ENCODE measurements around the gene CSNK2A1. TPM values are rescaled to one million over a fixed set of nuclear protein-coding genes. Genes with fewer than 3 reads are reported as not detected.

Gene CSNK2A1
- total and polyA plus RNA-seq, 2 donors (not counting 3 experiments of a cell fraction or from before 2014, with no cell fraction given), result 68.4 to 142 TPM

DNA sequence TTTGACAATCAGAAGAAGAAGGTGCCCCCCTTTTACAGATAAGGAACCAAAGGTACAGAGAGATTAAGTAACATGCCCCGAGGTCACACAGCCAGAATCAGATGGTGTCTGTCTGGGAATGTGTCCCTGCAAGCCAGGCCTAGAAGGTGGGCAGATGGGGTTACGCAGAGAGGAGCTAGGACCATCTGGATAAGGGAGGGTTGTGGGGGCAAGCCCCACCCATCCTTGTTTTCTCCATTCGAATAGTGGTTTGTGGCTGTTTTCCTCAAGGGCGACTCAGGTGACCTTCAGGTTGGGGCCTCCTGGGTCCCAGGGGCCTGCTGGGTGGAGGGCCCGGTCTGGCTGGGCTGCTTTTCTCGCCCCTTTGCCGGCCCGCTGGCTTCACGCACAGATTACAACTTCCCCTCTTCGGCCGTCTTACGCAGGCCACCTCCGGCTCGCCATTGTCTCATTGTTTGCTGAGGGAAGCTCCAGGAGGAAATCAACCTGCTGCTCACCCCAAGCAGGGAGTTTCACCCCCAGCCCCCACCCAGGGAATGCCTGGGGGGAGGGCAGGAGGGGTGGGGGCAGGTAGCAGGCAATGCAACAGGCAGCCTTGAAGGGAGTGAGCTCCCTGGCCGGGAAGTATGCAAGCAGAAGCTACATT is 30.8 kb upstream of the CSNK2A1 start:
- peak; percentile 70 for DNase-seq (ENCODE audit: low read depth, low spot score)
- CTCF ChIA-PET, result interaction anchor here (0.9 to 8.5 kb wide), 5 partner anchors 10 to 93 kb away, joined by 3 to 93 read pairs (median 9); no protein-coding TSS in a partner anchor
- Histone ChIP-seq H3K4me3 (replicated peaks in 1 of 3; ENCODE audit: insufficient read depth in 1 of 3, low read depth in 1 of 3, low read length in 3 of 3) (no peak overlapping the region), H3K9ac (replicated peaks; ENCODE audit: extremely low read depth, insufficient read depth, low read length) (peak overlapping the region; percentile 29), H3K4me2 (ENCODE audit: insufficient read depth, low read length) (peak overlapping the region; percentile 57), H3K27me3 (ENCODE audit: control insufficient read depth in 2 of 2, insufficient read depth in 2 of 2, low read length in 2 of 2) (no peaks in the 10 kb centered on the region), H3K36me3 (ENCODE audit: control insufficient read depth in 2 of 2, extremely low read depth in 1 of 2, insufficient read depth in 2 of 2, low read length in 2 of 2) (no peaks in the 10 kb centered on the region), H3K79me2 (ENCODE audit: control insufficient read depth, insufficient read depth, low read length) (no peaks in the 10 kb centered on the region), H3K27ac (ENCODE audit: insufficient read depth, low read depth, low read length) (peak overlapping the region; percentile 77), H3K9me1 (replicated peaks; ENCODE audit: control insufficient read depth, extremely low read depth, insufficient read depth, low read length) (no peaks in the 10 kb centered on the region), H2AFZ (ENCODE audit: low read depth, low read length) (peak overlapping the region; percentile 53), H4K20me1 (replicated peaks; ENCODE audit: control insufficient read depth, extremely low read depth, insufficient read depth, low read length) (no peaks in the 10 kb centered on the region), H3K9me3 (replicated peaks; ENCODE audit: control insufficient read depth, insufficient read depth, low read length) (no peaks in the 10 kb centered on the region), H3K4me1 (ENCODE audit: control insufficient read depth, extremely low read depth, insufficient read depth, low read length) (peaks cover 58% of the 10 kb centered on the region)
- TF ChIP-seq EZH2 (IDR thresholded peaks at IDR 0.05; ENCODE audit: borderline replicate concordance, low read depth, low read length, severe bottlenecking) (no peak), FOS (IDR thresholded peaks at IDR 0.05; ENCODE audit: borderline replicate concordance, insufficient read depth, low read length) (peak; percentile 9), GATA2 (IDR thresholded peaks at IDR 0.05; ENCODE audit: insufficient read depth, insufficient read length, low read depth, low read length) (no peak)
- dilution Hi-C loops (cut with MboI; ENCODE audit: extremely low pct_ligation_motif_present, low sequenced_read_pairs), result no loop called here
- BruUV-seq (replicated peaks), result no TSS peak
- FAIRE-seq, result peak; percentile 64
- POLR2A ChIA-PET, result no interaction called here
- intact Hi-C loops (cut with micrococcal nuclease), result no loop called here

DNA sequence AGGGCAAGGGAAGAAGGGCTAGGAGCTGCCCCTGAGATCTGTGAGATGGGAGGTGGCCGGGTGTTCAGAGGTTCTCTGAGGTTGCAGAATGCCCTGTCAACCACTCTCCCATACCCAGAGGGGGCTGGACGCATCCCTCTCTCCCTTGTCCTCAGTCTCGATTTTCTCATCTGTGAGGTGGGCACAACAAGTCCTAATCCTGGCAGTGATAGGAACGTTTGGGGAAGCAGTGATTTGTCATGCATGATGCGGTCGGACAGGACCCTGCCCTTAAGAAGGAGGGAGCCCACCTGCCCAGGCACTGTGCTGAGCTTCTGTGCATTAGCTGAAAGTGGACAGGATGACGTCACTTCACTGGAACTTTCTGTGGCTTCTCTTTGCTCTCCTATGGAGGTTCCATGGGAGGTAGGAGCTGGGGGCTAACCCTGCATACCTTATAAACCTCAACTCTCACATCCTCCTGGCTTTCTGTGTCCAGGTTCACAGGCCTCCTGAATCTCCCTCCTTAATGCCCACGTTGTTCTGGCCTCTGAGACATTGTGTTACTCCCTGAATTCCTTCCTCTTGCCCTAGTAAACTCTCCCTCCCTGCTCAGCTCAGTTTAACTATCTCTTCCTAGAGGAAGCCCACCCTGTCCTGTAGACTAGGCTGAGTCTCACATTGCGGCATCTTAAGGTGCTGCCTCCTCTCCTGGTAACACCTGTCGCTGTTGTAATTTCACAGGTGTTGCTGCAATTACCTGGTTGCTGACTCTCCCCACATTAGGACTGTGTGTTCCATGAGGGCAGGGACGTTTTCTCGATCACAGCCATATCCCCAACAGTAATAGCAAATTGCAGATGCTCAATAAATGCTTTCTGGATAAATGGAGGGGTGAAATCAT is 30.1 kb upstream of the CSNK2A1 start:
- dilution Hi-C loops (cut with MboI; ENCODE audit: extremely low pct_ligation_motif_present, low sequenced_read_pairs) (no loop called here), intact Hi-C loops (cut with micrococcal nuclease) (no loop called here)
- ChIA-PET CTCF (interaction anchor here (0.9 to 8.5 kb wide), 6 partner anchors 10 to 93 kb away, joined by 3 to 93 read pairs (median 12); no protein-coding TSS in a partner anchor), POLR2A (no interaction called here)
- Histone ChIP-seq H3K27me3 (ENCODE audit: control insufficient read depth in 2 of 2, insufficient read depth in 2 of 2, low read length in 2 of 2) (no peaks in the 10 kb centered on the region), H3K27ac (ENCODE audit: insufficient read depth, low read depth, low read length) (peak overlapping the region; percentile 77), H4K20me1 (replicated peaks; ENCODE audit: control insufficient read depth, extremely low read depth, insufficient read depth, low read length) (no peaks in the 10 kb centered on the region), H3K4me1 (ENCODE audit: control insufficient read depth, extremely low read depth, insufficient read depth, low read length) (peaks cover 58% of the 10 kb centered on the region), H3K4me3 (replicated peaks in 1 of 3; ENCODE audit: insufficient read depth in 1 of 3, low read depth in 1 of 3, low read length in 3 of 3) (no peak overlapping the region), H2AFZ (ENCODE audit: low read depth, low read length) (no peak overlapping the region), H3K4me2 (ENCODE audit: insufficient read depth, low read length) (peak overlapping the region; percentile 57), H3K9ac (replicated peaks; ENCODE audit: extremely low read depth, insufficient read depth, low read length) (peak overlapping the region; percentile 29), H3K79me2 (ENCODE audit: control insufficient read depth, insufficient read depth, low read length) (no peaks in the 10 kb centered on the region), H3K36me3 (ENCODE audit: control insufficient read depth in 2 of 2, extremely low read depth in 1 of 2, insufficient read depth in 2 of 2, low read length in 2 of 2) (no peaks in the 10 kb centered on the region), H3K9me3 (replicated peaks; ENCODE audit: control insufficient read depth, insufficient read depth, low read length) (no peaks in the 10 kb centered on the region), H3K9me1 (replicated peaks; ENCODE audit: control insufficient read depth, extremely low read depth, insufficient read depth, low read length) (no peaks in the 10 kb centered on the region)
- DNase-seq (ENCODE audit: low read depth, low spot score) (no peak), FAIRE-seq (peak; percentile 8)
- BruUV-seq (replicated peaks), result TSS peak; percentile 80
- TF ChIP-seq POLR2AphosphoS5 (IDR thresholded peaks at IDR 0.05; ENCODE audit: insufficient read depth, low read depth, low read length) (no peak), FOS (IDR thresholded peaks at IDR 0.05; ENCODE audit: borderline replicate concordance, insufficient read depth, low read length) (no peak), JUN (IDR thresholded peaks at IDR 0.05; ENCODE audit: borderline replicate concordance, insufficient read depth, insufficient read length, low read depth) (no peak), EZH2 (IDR thresholded peaks at IDR 0.05; ENCODE audit: borderline replicate concordance, low read depth, low read length, severe bottlenecking) (no peak), GATA2 (IDR thresholded peaks at IDR 0.05; ENCODE audit: insufficient read depth, insufficient read length, low read depth, low read length) (no peak), MYC (IDR thresholded peaks at IDR 0.05; ENCODE audit: low read depth, low read length) (no peak), POLR2A (IDR thresholded peaks at IDR 0.05; ENCODE audit: low read depth, low read length) (no peak)
- TF ChIP-seq, protein P1, sequence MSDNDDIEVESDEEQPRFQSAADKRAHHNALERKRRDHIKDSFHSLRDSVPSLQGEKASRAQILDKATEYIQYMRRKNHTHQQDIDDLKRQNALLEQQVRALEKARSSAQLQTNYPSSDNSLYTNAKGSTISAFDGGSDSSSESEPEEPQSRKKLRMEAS (IDR thresholded peaks at IDR 0.05; ENCODE audit: insufficient read depth, insufficient read length), result no peak
- TF ChIP-seq, protein P2, sequence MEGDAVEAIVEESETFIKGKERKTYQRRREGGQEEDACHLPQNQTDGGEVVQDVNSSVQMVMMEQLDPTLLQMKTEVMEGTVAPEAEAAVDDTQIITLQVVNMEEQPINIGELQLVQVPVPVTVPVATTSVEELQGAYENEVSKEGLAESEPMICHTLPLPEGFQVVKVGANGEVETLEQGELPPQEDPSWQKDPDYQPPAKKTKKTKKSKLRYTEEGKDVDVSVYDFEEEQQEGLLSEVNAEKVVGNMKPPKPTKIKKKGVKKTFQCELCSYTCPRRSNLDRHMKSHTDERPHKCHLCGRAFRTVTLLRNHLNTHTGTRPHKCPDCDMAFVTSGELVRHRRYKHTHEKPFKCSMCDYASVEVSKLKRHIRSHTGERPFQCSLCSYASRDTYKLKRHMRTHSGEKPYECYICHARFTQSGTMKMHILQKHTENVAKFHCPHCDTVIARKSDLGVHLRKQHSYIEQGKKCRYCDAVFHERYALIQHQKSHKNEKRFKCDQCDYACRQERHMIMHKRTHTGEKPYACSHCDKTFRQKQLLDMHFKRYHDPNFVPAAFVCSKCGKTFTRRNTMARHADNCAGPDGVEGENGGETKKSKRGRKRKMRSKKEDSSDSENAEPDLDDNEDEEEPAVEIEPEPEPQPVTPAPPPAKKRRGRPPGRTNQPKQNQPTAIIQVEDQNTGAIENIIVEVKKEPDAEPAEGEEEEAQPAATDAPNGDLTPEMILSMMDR (IDR thresholded peaks at IDR 0.05; ENCODE audit: extremely low read depth in 1 of 2, insufficient read depth in 1 of 2, low read depth in 1 of 2, low read length in 2 of 2), result no peak

Measured in endothelial cell of umbilical vein (primary cell).